Stromal cell of bone marrow (primary cell): ENCODE data around the gene IMPACT.

Experiments used
- DNase-seq: peaks from one replicate; pipeline ENCODE4 v3.0.0-alpha.2; 2012; ENCODE audit warnings: low read depth

IMPACT gene

GRCh38 chr18:24421831-24422230, 4.6 kb upstream of the IMPACT start:
- DNase-seq: no peak

GRCh38 chr18:24426073-24426397, 435 bp upstream of the IMPACT start:
- DNase-seq: no peak

GRCh38 chr18:24427484-24427883, 1.0 kb downstream of the IMPACT start:
- DNase-seq: no peak

- DNase-seq: no peak
These were observed 2.2 kb downstream of the IMPACT start for GRCh38 chr18:24428709-24429108.

- no peak for DNase-seq
These were observed 2.7 kb downstream of the IMPACT start for GRCh38 chr18:24429188-24429587.

GRCh38 chr18:24432618-24433017, 6.1 kb downstream of the IMPACT start:
- no peak for DNase-seq

GRCh38 chr18:24436939-24437338, 10.5 kb downstream of the IMPACT start:
- no peak for DNase-seq

- no peak for DNase-seq
These were observed 17.4 kb downstream of the IMPACT start for GRCh38 chr18:24443870-24444269.

GRCh38 chr18:24446453-24446852, 20.0 kb downstream of the IMPACT start:
- DNase-seq: no peak

GRCh38 chr18:24446953-24447538, 20.6 kb downstream of the IMPACT start:
- DNase-seq: no peak

- DNase-seq: no peak
These were observed 21.5 kb downstream of the IMPACT start for GRCh38 chr18:24447961-24448360.

- DNase-seq: no peak
These were observed 30.1 kb downstream of the IMPACT start for GRCh38 chr18:24456549-24456948.

- no peak for DNase-seq
These were observed 33.3 kb downstream of the IMPACT start for GRCh38 chr18:24459772-24460171.

GRCh38 chr18:24460388-24460787, 33.9 kb downstream of the IMPACT start, which contains the start of gene HRH4:
Gene HRH4 (plus strand): TSS chr18:24460637. CDS start chr18:24460729, 92 bp downstream.
- DNase-seq: no peak

- DNase-seq: no peak
These were observed 35.5 kb downstream of the IMPACT start for GRCh38 chr18:24461996-24462395.

- no peak for DNase-seq
These were observed 36.6 kb downstream of the IMPACT start for GRCh38 chr18:24462838-24463775.

GRCh38 chr18:24465486-24465885, 39.0 kb downstream of the IMPACT start:
- DNase-seq: no peak

- no peak for DNase-seq
These were observed 40.3 kb downstream of the IMPACT start for GRCh38 chr18:24466771-24467170.

GRCh38 chr18:24470022-24470618, 43.6 kb downstream of the IMPACT start:
- no peak for DNase-seq

GRCh38 chr18:24470805-24471204, 44.3 kb downstream of the IMPACT start:
- DNase-seq: no peak

- no peak for DNase-seq
These were observed 46.1 kb downstream of the IMPACT start for GRCh38 chr18:24472591-24472990.

- DNase-seq: no peak
These were observed 47.9 kb downstream of the IMPACT start for GRCh38 chr18:24474406-24474805.

- no peak for DNase-seq
These were observed 49.6 kb downstream of the IMPACT start for GRCh38 chr18:24475926-24476589.
